Raji (cell line): Measurements from ENCODE around the gene FEZ2.

Experiments
- POLR2A ChIP-seq: IDR thresholded peaks from 2 replicates; pipeline ENCODE4 v1.6.1; 2011; ENCODE audit warnings: low read depth, low read length, control low read depth; ENCODE audit not compliant: insufficient read depth

FEZ2 gene

DNA sequence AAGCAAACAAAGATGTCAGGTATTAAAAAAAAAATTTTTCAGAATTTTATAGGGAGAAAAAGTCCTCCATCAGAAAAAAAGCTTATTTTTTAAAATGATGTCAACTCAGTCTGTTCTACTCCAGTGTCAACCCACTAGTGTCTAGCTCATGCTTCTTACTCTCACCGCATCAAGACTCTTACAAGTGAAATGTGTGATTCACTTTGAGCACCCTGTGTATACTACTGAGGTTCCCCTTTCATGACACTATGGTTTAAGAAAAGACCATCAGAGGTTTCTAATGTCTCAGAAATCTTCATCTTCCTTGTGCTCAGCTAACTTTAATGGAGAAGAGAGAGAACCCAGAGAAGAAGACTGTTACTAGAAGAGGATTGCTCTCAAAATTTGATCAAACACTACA is 43.4 kb downstream of the FEZ2 start:
- no peak for TF ChIP-seq POLR2A

DNA sequence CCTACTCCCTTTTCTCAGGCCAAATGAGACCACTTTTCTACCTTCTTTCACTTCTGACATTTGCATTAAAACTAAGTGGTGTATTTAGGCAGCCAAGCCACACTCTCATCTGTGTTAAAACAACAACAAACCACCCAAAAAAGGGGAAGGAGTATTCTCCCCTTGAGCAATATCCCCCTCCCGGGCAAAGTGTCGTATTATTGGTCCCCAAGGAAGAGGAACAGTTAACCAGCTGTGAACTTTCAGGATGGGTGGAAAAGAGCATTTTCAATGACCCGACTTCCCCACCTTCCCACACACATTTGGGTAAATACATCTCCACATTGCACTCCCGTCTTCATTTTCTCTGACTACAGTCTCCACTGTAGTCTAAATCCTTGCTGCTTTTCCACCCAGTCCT is 44.3 kb downstream of the FEZ2 start:
- TF ChIP-seq POLR2A = no peak

DNA sequence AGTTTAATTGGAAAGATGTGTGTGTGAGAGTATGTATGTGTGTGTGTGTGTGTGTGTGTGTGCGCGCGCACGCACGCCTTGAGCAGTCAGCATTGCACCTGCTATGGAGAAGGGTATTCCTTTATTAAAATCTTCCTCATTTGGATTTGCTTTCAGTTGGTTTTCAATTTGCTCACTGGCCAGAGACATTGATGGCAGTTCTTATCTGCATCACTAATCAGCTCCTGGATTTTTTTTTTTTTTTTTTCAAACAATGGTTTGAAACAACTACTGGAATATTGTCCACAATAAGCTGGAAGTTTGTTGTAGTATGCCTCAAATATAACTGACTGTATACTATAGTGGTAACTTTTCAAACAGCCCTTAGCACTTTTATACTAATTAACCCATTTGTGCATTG is 48.0 kb downstream of the FEZ2 start:
- TF ChIP-seq POLR2A = no peak

DNA sequence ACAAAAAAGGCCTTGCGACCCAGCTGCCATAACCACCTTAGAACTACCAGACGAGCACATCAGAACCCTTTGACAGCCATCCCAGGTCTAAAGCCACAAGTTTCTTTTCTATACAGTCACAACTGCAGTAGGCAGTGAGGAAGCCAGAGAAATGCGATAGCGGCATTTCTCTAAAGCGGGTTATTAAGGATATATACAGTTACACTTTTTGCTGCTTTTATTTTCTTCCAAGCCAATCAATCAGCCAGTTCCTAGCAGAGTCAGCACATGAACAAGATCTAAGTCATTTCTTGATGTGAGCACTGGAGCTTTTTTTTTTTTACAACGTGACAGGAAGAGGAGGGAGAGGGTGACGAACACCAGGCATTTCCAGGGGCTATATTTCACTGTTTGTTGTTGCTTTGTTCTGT is 48.8 kb downstream of the FEZ2 start:
- TF ChIP-seq POLR2A = no peak

DNA sequence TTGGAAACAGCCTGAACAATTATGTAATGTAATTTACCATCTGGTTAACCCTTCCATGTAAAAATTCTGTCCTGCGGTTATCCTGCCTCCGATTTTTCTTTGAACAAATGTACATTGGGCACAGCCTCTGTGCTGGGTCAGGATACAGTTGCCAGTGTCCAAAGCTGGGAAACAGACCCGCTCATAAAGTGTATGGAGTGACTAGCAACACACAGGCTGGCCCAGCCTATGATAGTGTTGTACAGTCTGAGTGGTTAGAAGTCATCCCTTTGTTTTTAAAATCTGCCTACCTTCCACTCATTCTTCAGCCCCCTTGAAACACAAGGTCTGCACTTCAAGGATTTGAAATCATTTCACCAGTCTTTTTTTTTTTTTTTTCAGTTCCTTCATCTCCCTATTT is 50.1 kb downstream of the FEZ2 start:
- TF ChIP-seq POLR2A = no peak

DNA sequence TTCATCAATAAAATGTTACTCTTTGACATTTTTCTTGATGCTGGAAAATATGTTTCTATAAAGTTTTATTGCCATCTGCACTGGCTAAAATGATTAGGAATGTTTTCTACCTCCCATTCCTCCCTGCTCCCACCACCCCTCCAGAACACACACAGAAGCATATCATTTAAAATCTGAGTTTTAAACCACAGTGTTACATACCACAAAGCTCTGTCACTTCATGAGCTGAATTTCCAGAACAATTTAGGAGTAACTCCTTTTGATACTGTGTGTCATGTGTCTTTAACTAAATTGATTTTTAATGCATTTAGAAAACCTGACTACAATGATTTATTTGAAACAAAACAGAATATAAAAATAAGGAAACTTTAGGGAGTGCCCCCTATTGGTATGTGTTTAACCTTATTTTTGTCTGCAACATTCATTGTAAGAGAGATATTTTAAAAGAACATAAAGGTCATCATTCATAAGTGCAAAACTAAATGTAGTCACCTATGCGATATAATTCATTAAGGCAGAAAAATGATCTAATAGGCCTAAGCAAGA is 52.0 kb downstream of the FEZ2 start:
- TF ChIP-seq POLR2A = no peak

DNA sequence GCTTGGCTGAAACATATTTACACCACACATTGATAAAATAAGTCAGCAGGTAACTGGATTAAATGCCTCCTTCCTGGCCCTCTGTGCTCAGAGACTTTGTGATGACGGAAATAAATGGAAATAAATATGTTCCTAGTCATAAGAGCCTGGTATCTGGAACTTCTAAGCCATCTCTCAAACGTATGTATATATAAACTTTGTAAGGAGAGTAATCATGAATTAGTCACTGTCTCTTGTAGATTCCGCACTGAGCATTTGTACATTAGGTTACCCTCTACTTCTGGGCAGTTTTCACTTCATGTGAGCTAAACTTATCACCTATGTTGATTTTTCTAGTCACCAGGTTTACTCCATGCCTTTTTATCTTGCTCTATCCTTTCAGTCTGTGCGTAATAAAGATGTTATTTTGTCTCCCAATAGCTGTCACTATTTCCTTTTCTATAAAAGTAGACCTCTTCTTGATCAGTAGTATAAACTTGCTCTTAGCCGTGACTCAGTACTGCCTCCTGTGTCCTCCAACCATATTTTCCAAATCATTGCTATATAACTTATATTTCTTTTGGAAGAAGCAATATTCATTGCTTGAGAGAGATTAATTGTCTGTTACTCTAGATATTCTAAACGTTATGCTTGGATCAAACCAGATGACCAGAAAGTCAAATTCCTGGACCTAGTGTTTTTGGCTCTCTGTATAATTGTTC is 53.2 kb downstream of the FEZ2 start:
- TF ChIP-seq POLR2A = no peak

DNA sequence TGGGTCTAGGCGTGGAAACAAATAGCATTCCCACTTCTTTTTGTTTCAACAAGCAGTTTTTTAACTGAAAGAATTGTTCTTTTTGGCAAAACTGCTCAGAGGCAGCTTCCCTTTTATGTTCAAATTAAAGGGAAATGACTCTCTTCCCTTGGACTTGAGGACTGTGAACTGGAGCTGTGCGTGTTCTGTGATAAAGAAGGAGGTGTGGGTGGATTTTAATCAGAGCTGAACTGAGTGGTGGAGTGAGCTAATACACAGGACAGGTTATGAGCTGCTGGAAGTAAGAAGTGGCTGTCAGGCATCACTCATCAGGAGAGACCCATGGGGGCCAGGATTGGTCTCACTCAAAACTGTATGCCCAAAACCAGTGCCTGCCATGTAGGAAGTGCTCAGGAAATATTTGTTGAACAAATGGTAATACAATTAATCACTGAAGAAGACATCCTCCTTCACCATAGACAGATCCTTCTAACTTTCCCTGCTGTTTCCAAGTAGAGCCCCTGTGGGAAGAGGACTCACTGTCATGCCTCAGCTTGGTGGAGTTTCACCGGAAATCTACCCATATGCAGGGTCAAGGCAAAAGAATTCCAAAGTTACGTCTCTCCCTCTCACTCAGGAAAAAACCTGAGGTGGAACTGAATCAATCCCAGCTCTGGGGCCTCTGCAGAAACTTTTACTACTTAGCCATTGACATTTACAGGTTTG is 55.9 kb downstream of the FEZ2 start:
- TF ChIP-seq POLR2A = no peak

DNA sequence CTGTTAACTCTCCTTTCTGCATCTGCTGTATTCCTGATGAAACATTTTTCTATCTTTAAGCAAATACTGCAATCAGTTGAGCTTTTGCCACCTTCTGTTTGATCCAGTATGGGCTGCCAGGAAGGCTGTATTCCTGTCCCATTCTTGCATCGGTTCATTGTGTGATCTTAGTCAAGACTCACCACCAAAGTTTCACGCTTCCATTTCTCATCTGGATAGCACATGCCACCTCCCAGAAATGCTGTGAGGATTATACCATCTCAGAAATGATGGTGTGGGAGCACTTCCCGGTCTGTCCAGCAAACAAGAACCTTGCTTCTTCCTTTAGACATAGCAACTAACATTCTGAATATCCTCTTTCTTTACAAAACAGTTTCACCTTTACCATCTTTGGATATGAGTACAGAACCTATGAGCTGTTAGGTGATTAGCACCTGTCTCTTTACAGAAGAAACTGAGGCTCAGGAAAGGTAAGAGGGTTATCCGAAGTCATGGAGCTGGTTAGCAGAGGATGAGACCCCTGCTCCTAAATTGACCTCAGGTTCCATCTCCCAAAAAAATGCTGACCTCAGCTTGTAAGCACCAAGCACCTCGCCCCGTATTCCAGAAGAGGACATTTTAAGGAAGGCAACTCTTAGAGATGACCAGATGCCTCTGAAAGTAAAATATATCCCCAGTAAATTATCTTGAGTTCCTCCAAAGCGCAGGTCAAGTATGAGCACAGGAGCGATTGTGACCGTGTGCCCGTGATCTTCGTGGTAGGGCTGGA is 56.8 kb downstream of the FEZ2 start:
- no peak for TF ChIP-seq POLR2A

DNA sequence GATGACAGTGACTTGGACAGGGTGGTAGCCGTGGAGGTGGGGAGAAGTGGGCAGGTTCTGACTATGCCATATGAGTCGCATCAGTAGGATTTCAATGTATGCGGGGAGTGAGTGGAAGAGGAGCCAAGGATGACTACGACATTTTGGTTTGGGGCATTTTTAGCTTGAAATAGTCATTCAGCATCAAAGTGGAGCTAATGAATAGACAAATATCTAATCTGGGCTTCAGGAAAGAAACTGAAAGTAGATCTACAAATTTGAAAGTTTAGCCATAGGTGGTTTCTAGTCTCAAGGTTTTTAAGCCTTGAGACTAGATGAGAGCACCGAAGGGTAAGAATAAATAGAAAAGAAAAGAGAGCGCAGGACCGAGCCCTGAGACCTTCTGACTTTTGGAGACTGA is 58.3 kb downstream of the FEZ2 start:
- TF ChIP-seq POLR2A = no peak

DNA sequence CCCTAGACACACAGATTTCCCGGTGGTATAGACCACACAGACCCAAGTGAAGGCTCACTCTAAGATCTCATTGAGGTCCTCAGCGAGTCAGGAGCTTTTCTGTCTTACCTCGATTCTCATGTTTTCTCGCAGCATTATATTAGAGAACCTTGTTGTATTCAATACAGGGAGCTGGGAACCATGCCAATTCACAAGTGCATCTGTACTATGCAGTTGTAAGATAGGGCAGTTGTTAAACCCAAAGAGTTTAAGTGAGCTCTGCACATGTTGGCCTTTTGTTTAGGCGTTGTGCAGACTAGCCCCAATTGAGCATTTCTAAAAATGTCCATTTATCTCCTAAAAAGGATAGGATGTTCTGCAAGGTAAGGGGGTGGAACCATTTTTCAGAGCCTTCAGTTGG is 59.6 kb downstream of the FEZ2 start:
- no peak for TF ChIP-seq POLR2A

DNA sequence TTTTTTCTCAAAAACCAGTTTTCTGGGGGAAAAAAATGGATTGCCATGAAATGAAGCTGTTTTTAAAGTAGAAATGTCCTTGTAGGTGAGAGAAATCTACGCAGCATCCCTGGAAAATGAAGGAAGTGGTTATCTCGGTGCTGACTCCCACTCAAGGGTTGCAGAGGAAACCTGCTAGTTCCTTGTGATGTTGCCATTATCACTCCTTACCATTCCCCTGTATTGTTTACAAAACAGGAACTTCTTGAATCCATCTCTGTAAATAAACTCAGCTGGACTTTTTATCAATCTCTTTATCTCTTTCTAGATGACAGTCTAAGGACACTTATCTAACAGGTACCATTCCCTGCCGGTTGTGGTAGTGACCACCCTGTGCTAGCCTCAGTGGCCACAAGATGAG is 61.2 kb downstream of the FEZ2 start:
- no peak for TF ChIP-seq POLR2A

DNA sequence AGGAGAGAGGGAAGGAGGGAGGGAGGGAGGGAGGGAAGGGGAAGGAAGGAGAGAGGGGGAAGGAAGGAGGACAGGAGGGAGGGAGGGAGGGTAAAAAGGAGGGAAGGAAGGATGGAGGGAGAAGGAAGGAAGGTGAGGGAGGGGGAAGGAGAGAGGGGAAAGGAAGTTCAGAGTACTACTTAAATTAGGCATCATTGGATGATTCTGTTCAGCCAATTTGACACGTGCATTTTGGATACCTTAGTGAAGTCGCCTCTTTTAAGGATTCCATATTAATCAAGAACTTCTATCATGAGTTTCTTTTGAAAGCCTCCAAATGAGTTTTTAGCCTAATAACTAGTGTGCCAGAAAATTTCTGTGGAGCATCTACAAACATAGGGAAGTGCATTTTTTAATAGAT is 62.9 kb downstream of the FEZ2 start:
- TF ChIP-seq POLR2A = no peak

DNA sequence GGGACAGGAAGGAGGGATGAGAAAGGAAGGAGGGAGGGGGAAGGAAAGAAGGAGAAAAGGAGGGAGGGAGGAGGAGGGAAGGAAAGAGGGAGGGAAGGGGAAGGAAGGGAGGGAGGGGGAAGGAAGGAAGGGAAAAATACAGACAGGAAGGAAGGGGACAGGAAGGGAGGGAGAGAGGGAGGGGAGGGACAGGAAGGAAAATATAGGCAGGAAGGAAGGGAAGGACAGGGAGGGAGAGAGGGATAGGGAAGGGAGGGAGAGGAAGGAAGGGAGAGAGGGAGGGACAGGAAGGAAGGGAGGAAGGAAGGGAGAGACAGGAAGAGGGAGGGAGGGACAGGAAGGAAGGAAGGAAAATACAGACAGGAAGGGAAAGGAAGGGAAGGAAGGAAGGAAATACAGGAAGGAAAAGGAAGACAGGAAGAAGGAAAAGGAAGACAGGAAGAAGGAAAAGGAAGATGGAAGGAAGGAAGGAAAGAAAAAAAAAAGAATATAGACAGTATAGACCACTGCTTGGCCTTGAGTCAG is 63.6 kb downstream of the FEZ2 start:
- no peak for TF ChIP-seq POLR2A

DNA sequence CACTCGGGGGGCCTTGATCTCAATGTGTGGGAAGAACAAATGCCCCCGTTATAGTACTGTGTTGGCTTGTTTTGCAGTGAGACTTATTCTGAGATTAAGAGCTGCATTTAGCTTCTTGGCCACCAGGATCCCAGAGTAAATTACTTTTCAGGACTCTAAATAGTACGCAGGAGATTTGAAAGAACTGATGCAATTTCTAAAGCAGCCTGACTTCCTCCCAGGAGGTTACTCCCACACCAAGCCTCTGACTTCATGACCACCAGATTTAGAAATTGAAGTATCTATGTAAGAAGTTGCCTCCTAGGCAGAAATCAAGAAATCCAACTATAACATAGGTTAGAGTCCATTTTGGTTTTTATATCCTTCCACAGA is 67.0 kb downstream of the FEZ2 start:
- TF ChIP-seq POLR2A = no peak
